Measurements from ENCODE around the gene KCNK4. TPM values are rescaled to one million over a fixed set of nuclear protein-coding genes. Genes with fewer than 3 reads are reported as not detected.

Gene KCNK4
- total RNA-seq, 2 donors from 2014 or later = not detected

DNA sequence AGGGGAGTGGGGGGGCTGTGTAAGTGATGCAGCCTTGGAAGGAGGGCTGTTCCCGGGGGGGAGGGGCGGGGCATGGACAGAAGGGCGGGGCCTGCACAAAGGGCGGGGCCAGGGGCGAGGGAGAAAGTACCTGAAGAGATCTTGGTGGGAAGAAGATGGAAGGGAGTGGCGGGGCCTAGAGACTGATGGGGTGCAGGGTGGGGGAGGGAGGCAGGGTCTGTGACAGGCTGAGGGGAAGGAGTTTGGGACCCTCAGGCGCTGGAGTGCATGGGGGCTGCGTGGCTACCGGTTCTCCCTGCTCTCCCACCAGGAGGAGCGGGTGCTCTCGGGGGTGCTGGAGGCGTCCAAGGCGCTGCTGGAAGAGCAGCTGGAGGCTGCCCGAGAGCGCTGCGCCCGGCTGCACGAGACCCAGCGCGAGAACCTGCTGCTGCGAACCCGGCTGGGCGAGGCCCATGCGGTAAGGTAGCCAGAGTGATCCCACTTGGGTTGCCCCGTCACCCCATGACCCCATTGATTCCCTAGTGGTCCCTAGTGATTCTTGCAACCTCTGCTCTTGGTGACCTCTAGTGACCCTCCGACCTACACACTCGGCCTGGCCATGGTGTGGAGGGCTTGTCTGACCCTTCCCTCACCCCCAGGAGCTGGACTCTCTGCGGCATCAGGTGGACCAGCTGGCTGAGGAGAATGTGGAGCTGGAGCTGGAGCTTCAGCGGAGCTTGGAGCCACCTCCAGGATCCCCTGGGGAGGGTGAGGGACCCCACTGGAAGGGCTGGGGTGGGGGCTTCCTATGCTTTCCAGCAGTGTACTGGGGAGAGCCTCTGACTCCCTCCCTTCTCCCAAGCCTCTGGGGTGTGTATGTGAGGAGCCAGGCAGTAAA is 52.0 kb downstream of the KCNK4 start:
- Histone ChIP-seq H3K9me3 (no peaks in the 10 kb centered on the region), H3K4me1 (peaks cover 7% of the 10 kb centered on the region), H3K9ac (ENCODE audit: low read depth in 2 of 2, low read length in 2 of 2) (peak overlapping the region in 1 of 2 donors; percentile 19), H3K36me3 (no peaks in the 10 kb centered on the region), H3K27ac (no peak overlapping the region), H3K4me3 (peak overlapping the region; percentile 36), H3K27me3 (no peaks in the 10 kb centered on the region)
- no peak for TF ChIP-seq CTCF (IDR thresholded peaks at IDR 0.05)
- DNase-seq = no peak
- intact Hi-C loops (cut with DNase I) = no loop called here

DNA sequence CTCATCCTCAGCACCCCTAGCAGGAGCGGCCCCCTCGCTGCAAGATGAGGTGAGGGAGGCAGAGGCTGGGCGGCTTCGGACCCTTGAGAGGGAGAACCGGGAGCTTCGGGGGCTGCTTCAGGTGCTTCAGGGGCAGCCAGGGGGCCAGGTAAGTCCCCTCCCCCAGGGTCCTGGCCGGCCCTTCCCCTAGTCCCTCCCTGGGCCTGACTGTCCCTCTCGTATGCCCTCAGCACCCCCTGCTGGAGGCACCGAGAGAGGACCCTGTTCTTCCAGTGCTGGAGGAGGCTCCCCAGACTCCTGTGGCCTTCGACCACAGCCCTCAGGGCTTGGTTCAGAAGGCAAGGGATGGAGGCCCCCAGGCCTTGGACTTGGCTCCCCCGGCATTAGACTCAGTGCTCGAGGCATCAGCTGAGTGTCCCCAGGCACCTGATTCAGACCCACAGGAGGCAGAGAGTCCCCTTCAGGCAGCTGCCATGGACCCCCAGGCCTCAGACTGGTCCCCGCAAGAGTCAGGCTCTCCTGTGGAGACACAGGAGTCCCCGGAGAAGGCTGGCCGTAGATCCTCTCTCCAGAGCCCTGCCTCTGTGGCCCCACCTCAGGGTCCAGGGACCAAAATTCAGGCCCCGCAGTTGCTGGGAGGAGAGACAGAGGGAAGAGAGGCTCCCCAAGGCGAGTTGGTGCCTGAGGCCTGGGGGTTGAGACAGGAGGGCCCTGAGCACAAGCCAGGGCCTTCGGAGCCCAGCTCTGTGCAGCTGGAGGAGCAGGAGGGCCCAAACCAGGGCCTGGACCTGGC is 52.9 kb downstream of the KCNK4 start:
- peak; percentile 30 for TF ChIP-seq CTCF (IDR thresholded peaks at IDR 0.05)
- H3K36me3 ChIP-seq = no peaks in the 10 kb centered on the region
- H3K9me3 ChIP-seq = no peaks in the 10 kb centered on the region
- intact Hi-C loops (cut with DNase I) = no loop called here
- H3K27me3 ChIP-seq = no peaks in the 10 kb centered on the region
- H3K4me1 ChIP-seq = peaks cover 7% of the 10 kb centered on the region
- no peak overlapping the region for H3K27ac ChIP-seq
- DNase-seq = peak; percentile 55
- H3K9ac ChIP-seq (ENCODE audit: low read depth in 2 of 2, low read length in 2 of 2) = no peak overlapping the region
- H3K4me3 ChIP-seq = no peak overlapping the region

GRCh38 chr11:64344787-64345186 is 53.7 kb downstream of the KCNK4 start:
- H3K4me1 ChIP-seq = peaks cover 7% of the 10 kb centered on the region
- H3K4me3 ChIP-seq = no peak overlapping the region
- intact Hi-C loops (cut with DNase I) = no loop called here
- no peak overlapping the region for H3K9ac ChIP-seq (ENCODE audit: low read depth in 2 of 2, low read length in 2 of 2)
- H3K36me3 ChIP-seq = no peaks in the 10 kb centered on the region
- H3K27me3 ChIP-seq = no peaks in the 10 kb centered on the region
- H3K27ac ChIP-seq = no peak overlapping the region
- TF ChIP-seq CTCF (IDR thresholded peaks at IDR 0.05) = no peak
- no peak for DNase-seq
- H3K9me3 ChIP-seq = no peaks in the 10 kb centered on the region

DNA sequence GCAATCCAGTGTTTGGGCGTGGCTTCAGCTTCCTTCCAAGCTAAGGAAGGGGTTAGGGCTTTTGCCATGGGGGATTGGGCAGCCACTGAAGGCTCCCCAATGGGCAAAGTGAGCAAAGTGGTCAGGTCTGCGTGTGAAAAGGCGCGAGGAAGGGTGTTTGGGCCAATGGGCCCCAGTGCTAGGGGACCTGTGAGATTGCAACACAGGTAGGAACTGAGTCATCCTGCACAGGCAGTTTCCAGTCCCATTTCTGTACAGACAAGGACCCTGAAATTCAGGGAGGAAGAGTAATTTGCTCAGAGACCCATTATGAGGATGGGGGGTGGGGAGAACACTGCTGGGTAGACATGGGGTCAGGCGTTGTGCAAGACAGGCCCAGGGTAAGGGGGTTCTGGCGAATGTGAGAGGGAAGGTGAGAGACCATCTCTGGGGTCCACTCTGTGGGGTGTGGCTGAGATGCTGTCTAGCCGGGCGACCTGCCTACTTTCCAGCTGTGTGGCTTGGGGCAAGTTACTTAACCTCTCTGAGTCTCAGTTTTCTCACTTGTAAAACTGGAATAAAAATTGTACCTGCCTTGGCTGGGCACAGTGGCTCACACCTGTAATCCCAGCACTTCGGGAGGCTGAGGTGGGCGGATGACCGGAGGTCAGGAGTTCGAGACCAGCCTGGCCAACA is 56.2 kb downstream of the KCNK4 start:
- DNase-seq = no peak
- Histone ChIP-seq H3K9ac (ENCODE audit: low read depth in 2 of 2, low read length in 2 of 2) (no peak overlapping the region), H3K27ac (no peak overlapping the region), H3K36me3 (no peaks in the 10 kb centered on the region), H3K4me3 (no peak overlapping the region), H3K4me1 (no peaks in the 10 kb centered on the region), H3K27me3 (no peaks in the 10 kb centered on the region), H3K9me3 (no peaks in the 10 kb centered on the region)
- intact Hi-C loops (cut with DNase I) = no loop called here
- TF ChIP-seq CTCF (IDR thresholded peaks at IDR 0.05) = no peak

- intact Hi-C loops (cut with DNase I) = no loop called here
- H3K9me3 ChIP-seq = no peaks in the 10 kb centered on the region
- no peaks in the 10 kb centered on the region for H3K4me1 ChIP-seq
- no peak for DNase-seq
- TF ChIP-seq CTCF (IDR thresholded peaks at IDR 0.05) = no peak
- H3K4me3 ChIP-seq = no peak overlapping the region
- peak overlapping the region in 1 of 2 donors; percentile 26 for H3K9ac ChIP-seq (ENCODE audit: low read depth in 2 of 2, low read length in 2 of 2)
- H3K27ac ChIP-seq = no peak overlapping the region
- no peaks in the 10 kb centered on the region for H3K27me3 ChIP-seq
- no peaks in the 10 kb centered on the region for H3K36me3 ChIP-seq
These were observed 57.4 kb downstream of the KCNK4 start for GRCh38 chr11:64348383-64349024.
